Heart right ventricle (tissue), 16 donors: ENCODE data around the gene ATXN7. TPM values are rescaled to one million over a fixed set of nuclear protein-coding genes. Genes with fewer than 3 reads are reported as not detected.

ENCODE experiments used
- ATAC-seq, 8 donors: fragments of 200-7000 bp; cut with Tn5 transposase; one replicate each; pipeline ENCODE4 v1.9.1; 2020; ENCODE audit warnings: mild to moderate bottlenecking in 8 of 8, moderate library complexity in 8 of 8, moderate number of reproducible peaks in 1 of 8
- DNase-seq, 2 donors: peaks; one replicate each; pipeline ENCODE4 v3.0.0-alpha.2; 2020
- H3K27ac ChIP-seq, 10 donors: fragments of 200-600 bp; sonication (generic) in 2 of 10; one replicate each; pipeline versions ENCODE4 v1.5.0 to v1.8.0; 2020 to 2022; ENCODE audit warnings: mild to moderate bottlenecking in 3 of 10
- H3K27me3 ChIP-seq, 7 donors: fragments of 200-600 bp; one replicate each; pipeline ENCODE4 v1.8.0; 2021 to 2022; ENCODE audit warnings: mild to moderate bottlenecking in 2 of 7
- H3K36me3 ChIP-seq, 9 donors: fragments of 200-600 bp; sonication (generic) in 1 of 9; one replicate each; pipeline versions ENCODE4 v1.5.0 to v1.8.0; 2020 to 2022; ENCODE audit warnings: mild to moderate bottlenecking in 2 of 9
- H3K4me1 ChIP-seq, 9 donors: fragments of 200-600 bp; sonication (generic) in 1 of 9; one replicate each; pipeline versions ENCODE4 v1.5.0 to v1.8.0; 2020 to 2022; ENCODE audit warnings: mild to moderate bottlenecking in 4 of 9
- H3K4me3 ChIP-seq, 10 donors: fragments of 200-600 bp; sonication (generic) in 2 of 10; one replicate each; pipeline versions ENCODE4 v1.5.0 to v1.8.0; 2020 to 2022; ENCODE audit warnings: mild to moderate bottlenecking in 7 of 10, moderate library complexity in 2 of 10
- H3K9me3 ChIP-seq, 11 donors: fragments of 200-600 bp in 10 of 11; sonication (generic) in 2 of 11; one replicate each; pipeline versions ENCODE4 v1.5.0 to v1.8.0; 2013 to 2022; ENCODE audit warnings: mild to moderate bottlenecking in 2 of 11, control low read depth in 1 of 11, moderate library complexity in 1 of 11
- CTCF ChIP-seq, 9 donors: fragments of 200-600 bp; sonication (generic) in 2 of 9; IDR thresholded peaks; one replicate each; pipeline versions ENCODE4 v1.5.0 to v1.8.0; 2021 to 2022; ENCODE audit warnings: antibody characterized with exemption in 9 of 9, mild to moderate bottlenecking in 5 of 9, moderate library complexity in 1 of 9
- WGBS, 2 donors: extraction: QIAGEN DNeasy Blood & Tissue Kit; methylation state at CpG; one replicate each; pipeline ENCODE4 v1.1.7; 2013; ENCODE audit warnings: inconsistent platforms in 1 of 2; 5-methylcytosine and 5-hydroxymethylcytosine counted together
- intact Hi-C, 10 donors: fragments of 100-400 bp; cut with DNase I; formaldehyde crosslinking; loops; one replicate each; pipeline versions ENCODE4 v1.11.1 to v1.14.2; 2022
- polyA plus RNA-seq, 2 donors: library from polyadenylated mRNA; stranded (reverse); fragments of 200-250 nt; gene quantifications; one replicate each; pipeline ENCODE4 v1.2.3, GENCODE V29; 2013
- total RNA-seq, 10 donors: library from RNA; stranded (reverse); fragmentation: NEBNext Ultra II Directional in 3 of 10; extraction: Animal tissue kit (Norgen Biotek cat#: 25700) in 3 of 10; gene quantifications; one replicate each; pipeline versions ENCODE4 v1.2.1 to v1.2.4, GENCODE V29; 2021 to 2023
- donor health status: Arrhythmogenic right ventricular cardiomyopathy.
- donor health status: ischemic (EF 13 %, LVEDD 7.1; RV severe dilation, severe dysfunction).
- donor health status: healthy with polysubstance abuse.
- donor health status: DM: no; HTN: yes; CAD: no.
- donor health status: DM: no; HTN: no; CAD: no.
- donor health status: ischemic (EF 25% LVEDD 6.9; RV normal size, moderate dysfunction).
- donor health status: ischemic (EF 25% LVEDD 5.7; RV mildly dilated, moderate dysfunction).
- donor health status: healthy.
- donor health status: DM: yes; HTN: yes; CAD: no.
- donor health status: Ischemic cardiomyopathy.
- donor health status: ischemic (EF 35%, LVEDD 5.7; RV mildly dilated, moderate dysfunction).
- donor health status: nonischemic (EF 11% LVEDD 7.7; RV severe dilation, severe dysfunction).
- donor health status: DM: yes; HTN: yes; CAD: no.
- donor health status: PGD.
- donor health status: ischemic (EF 29% LVEDD 5.4; RV normal size, mild dysfunction).
- donor health status: nonischemic (EF 23%, LVEDD 6.1; RV moderate dilation, normal function).

The ATXN7 gene
- total and polyA plus RNA-seq, 12 donors: 1.7 to 31.0 (median 19.6) TPM

- no peak for DNase-seq
- WGBS, 2 donors: 42 to 62% methylated on average over 10 of the region's 10 CpGs
- Histone ChIP-seq H3K4me1 (peaks cover 0 to 28% (median 5%) of the 10 kb centered on the region in 9 donors), H3K9me3 (no peaks in the 10 kb centered on the region), H3K36me3 (peaks cover 0 to 99% (median 23%) of the 10 kb centered on the region in 9 donors), H3K4me3 (no peak overlapping the region), H3K27me3 (no peaks in the 10 kb centered on the region), H3K27ac (peak overlapping the region in 8 of 10 donors; percentile 23 to 52 (median 39))
- no peak for TF ChIP-seq CTCF (IDR thresholded peaks at IDR 0.05)
- intact Hi-C loops: loop anchor here in 7 of 10 donors (5.0 to 10.0 kb wide), 7 partner anchors 37 to 654 kb away; partner anchors contain the start of genes SCAANT1 (in 6 of the 7), ATXN7 (in 3 of the 7) and THOC7 (in 3 of the 7)
- peak; percentile 49 to 79 (median 70) for ATAC-seq
Measured at GRCh38 chr3:63998852-63999754, 135.4 kb downstream of the ATXN7 start.

GRCh38 chr3:64000453-64001055 lies 136.9 kb downstream of the ATXN7 start:
- peak overlapping the region in 1 of 10 donors; percentile 40 for H3K27ac ChIP-seq
- no peaks in the 10 kb centered on the region for H3K27me3 ChIP-seq
- DNase-seq: no peak
- H3K4me1 ChIP-seq: peaks cover 0 to 34% (median 3%) of the 10 kb centered on the region in 9 donors
- TF ChIP-seq CTCF (IDR thresholded peaks at IDR 0.05): no peak
- WGBS, 2 donors: 82 to 83% methylated on average over 9 of the region's 9 CpGs
- ATAC-seq: peak in 2 of 8 donors; percentile 14 to 54
- intact Hi-C loops: no loop called here
- H3K9me3 ChIP-seq: no peaks in the 10 kb centered on the region
- H3K4me3 ChIP-seq: no peak overlapping the region
- H3K36me3 ChIP-seq: peaks cover 0 to 99% (median 18%) of the 10 kb centered on the region in 9 donors

GRCh38 chr3:64002233-64002632 lies 138.6 kb downstream of the ATXN7 start:
- intact Hi-C loops: no loop called here
- H3K4me3 ChIP-seq: no peak overlapping the region
- H3K36me3 ChIP-seq: peaks cover 0 to 99% (median 21%) of the 10 kb centered on the region in 9 donors
- 92 to 97% methylated on average over 4 of the region's 4 CpGs for WGBS, 2 donors
- H3K4me1 ChIP-seq: peaks cover 0 to 34% (median 3%) of the 10 kb centered on the region in 9 donors
- no peaks in the 10 kb centered on the region for H3K27me3 ChIP-seq
- ATAC-seq (no peak), DNase-seq (no peak)
- no peaks in the 10 kb centered on the region for H3K9me3 ChIP-seq
- H3K27ac ChIP-seq: no peak overlapping the region
- TF ChIP-seq CTCF (IDR thresholded peaks at IDR 0.05): no peak

GRCh38 chr3:64003589-64003988 lies 139.9 kb downstream of the ATXN7 start:
- Histone ChIP-seq H3K9me3 (no peaks in the 10 kb centered on the region), H3K4me3 (no peak overlapping the region), H3K36me3 (peaks cover 0 to 100% (median 27%) of the 10 kb centered on the region in 9 donors), H3K27ac (no peak overlapping the region), H3K4me1 (peaks cover 0 to 39% (median 7%) of the 10 kb centered on the region in 9 donors), H3K27me3 (no peaks in the 10 kb centered on the region)
- DNase-seq (no peak), ATAC-seq (no peak)
- 56 to 58% methylated on average over 2 of the region's 2 CpGs for WGBS, 2 donors
- intact Hi-C loops: no loop called here
- TF ChIP-seq CTCF (IDR thresholded peaks at IDR 0.05): no peak
